SJCRH30 (cell line): ENCODE data around the gene ZNF107. TPM values are rescaled to one million over a fixed set of nuclear protein-coding genes. Genes with fewer than 3 reads are reported as not detected.
A peak's percentile ranks its signal among the peaks of the same experiment; 100 is the strongest.

Experiments
- DNase-seq, 2 experiments: peaks; one replicate each; pipeline ENCODE4 v3.0.0-alpha.2; 2015 to 2020
- H3K27ac ChIP-seq: fragments of 250-450 bp; sonication (Bioruptor Pico); 2 replicates; pipeline ENCODE4 v1.5.1; 2020; ENCODE audit warnings: mild to moderate bottlenecking, moderate library complexity
- H3K27me3 ChIP-seq: fragments of 250-450 bp; sonication (Bioruptor Pico); 2 replicates; pipeline ENCODE4 v1.5.1; 2020; ENCODE audit warnings: mild to moderate bottlenecking, moderate library complexity
- H3K36me3 ChIP-seq: fragments of 250-450 bp; sonication (Bioruptor Pico); 2 replicates; pipeline ENCODE4 v1.5.1; 2020; ENCODE audit warnings: mild to moderate bottlenecking, moderate library complexity
- H3K4me1 ChIP-seq: fragments of 250-450 bp; sonication (Bioruptor Pico); 2 replicates; pipeline ENCODE4 v1.5.1; 2020; ENCODE audit warnings: mild to moderate bottlenecking, moderate library complexity
- H3K4me3 ChIP-seq: fragments of 250-450 bp; sonication (Bioruptor Pico); 2 replicates; pipeline ENCODE4 v1.5.1; 2020; ENCODE audit warnings: mild to moderate bottlenecking, moderate library complexity
- H3K9me3 ChIP-seq: fragments of 250-450 bp; sonication (Bioruptor Pico); replicated peaks from 2 replicates; pipeline ENCODE4 v1.5.1; 2020; ENCODE audit warnings: mild to moderate bottlenecking, moderate library complexity
- total RNA-seq: library from RNA; depleted of rRNA; stranded (reverse); fragments of >200 nt; shearing (Covaris generic); gene quantifications from 2 replicates; pipeline ENCODE4 v1.2.3, GENCODE V29; 2014; rRNA removed

Gene ZNF107
- 17.3 and 21.4 TPM in 2 replicates for total RNA-seq

DNA sequence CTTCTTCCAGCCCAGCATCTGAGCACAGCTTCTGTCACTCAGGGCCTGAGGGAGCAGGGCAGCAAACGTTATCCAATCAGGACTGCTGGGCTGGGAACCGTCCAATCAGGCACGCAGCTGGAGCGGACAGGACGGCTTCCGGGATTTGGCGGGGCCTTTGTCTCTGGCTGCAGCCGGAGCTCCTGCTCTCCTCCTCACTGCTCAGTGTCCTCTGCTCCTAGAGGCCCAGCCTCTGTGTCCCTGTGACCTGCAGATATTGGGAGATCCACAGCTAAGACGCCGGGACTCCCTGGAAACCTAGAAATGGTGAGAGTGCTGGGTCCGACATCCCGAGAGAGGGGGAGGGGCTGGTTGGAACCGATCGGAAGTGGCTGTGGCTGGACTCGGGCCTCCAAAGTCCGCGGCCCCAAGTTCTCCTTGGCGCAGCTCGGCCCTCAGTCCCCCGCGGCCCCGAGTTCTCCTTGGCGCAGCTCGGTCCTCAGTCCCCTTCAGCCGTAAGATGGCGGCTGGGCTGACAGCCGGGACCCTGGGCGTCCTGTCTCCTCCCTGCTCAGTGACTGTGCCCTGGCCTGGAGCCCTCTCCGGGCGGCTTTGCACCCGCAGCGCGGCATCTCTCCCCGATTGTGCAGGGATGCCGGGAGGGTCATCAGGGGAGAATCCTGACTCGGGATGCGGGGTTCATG is at the start of gene ZNF107:
Gene ZNF107 (plus strand): TSS at position 154 of the 683 bp plus-strand sequence. CDS start 150 bp downstream, at position 304.
- Histone ChIP-seq H3K27ac (peak within 1 kb of the TSS; percentile 94), H3K4me3 (peak within 1 kb of the TSS; percentile 93), H3K9me3 (peaks cover 7% of the 10 kb centered on the region; the same call in 1 of the 2 replicates), H3K4me1 (peaks cover 6% of the 10 kb centered on the region; the same call in 1 of the 2 replicates), H3K27me3 (no peaks in the 10 kb centered on the region), H3K36me3 (peaks cover 34% of the 10 kb centered on the region)
- peak; percentile 95 for DNase-seq

DNA sequence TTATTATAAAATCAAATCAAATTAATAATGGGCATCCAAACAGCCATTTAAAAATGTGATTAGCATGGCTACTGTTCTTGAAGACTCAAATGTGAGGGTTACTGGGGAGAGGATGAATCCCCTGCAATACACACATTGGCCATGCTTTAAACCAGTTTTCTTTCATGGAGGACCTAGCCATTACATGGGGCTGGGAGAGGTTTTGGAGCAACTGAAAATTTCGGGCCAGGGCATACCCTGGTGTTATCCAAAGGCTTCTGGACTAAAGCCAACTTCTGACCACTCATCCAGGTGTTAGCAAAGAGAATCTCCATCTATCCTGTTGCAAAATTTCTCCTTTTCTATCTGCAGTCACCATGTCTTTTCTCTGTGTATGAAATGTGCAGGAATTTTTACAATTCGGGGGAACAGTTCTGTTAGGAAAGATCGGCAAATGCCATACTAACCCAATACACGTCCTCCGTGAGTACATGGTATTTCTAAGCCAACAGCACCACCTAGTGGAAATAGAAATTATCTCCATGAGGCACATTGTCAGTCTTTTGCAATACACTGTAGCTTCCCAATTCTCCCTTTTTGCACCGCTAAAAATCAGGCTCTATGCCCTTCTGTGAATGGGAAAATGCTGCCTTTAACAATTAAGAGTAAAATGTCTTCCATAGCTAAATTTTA is 47.0 kb upstream of the ZNF107 start:
- Histone ChIP-seq H3K27me3 (no peaks in the 10 kb centered on the region), H3K4me1 (no peaks in the 10 kb centered on the region), H3K36me3 (no peaks in the 10 kb centered on the region), H3K4me3 (no peak overlapping the region), H3K9me3 (peaks cover 7% of the 10 kb centered on the region; the same call in 1 of the 2 replicates), H3K27ac (no peak overlapping the region)
- peak; percentile 28 to 81 for DNase-seq

DNA sequence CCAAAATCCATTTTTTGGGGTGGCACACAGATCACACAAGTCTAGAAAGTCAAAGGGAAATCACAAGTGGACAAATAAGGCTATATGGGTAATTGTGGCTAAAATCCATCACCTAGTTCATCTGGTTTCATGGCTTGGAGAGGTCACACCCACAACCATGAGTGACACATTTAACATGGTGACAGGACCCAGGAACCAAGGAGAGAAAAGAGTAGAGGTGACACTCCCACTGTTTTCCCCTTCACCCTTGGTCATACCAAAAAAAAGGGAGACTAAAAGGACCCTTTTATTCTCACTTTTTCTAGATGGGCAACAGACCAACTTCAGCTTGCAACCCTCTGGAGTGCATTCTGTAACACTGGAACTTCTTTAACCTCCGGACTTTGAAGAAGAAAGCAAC is 46.2 kb upstream of the ZNF107 start:
- DNase-seq: no peak

DNA sequence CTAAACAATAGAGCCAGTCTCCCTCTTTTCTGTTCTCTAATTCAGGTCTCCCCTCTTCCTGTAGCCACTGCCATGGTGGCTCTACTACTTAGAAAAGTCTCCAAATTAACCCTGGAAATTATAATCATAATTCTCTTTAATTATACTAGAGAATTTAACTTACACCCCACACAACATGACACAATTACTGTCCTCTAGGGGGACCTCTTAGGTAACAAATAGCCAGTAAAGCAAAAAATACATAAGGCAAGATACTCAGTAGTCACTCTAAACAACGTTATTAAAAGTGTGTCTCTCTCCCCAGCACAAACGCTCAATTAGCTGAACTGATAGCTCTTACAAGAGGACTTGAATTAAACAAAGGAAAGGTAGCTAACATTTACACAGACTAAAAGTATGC is 44.3 kb upstream of the ZNF107 start:
- Histone ChIP-seq H3K27ac (no peak overlapping the region), H3K4me1 (no peaks in the 10 kb centered on the region), H3K9me3 (peaks cover 7% of the 10 kb centered on the region; the same call in 1 of the 2 replicates), H3K4me3 (no peak overlapping the region), H3K27me3 (no peaks in the 10 kb centered on the region), H3K36me3 (no peaks in the 10 kb centered on the region)
- no peak for DNase-seq

More for the DNA sequence above, 46.2 kb upstream of the ZNF107 start:
- no peak overlapping the region for H3K4me3 ChIP-seq
- H3K9me3 ChIP-seq: peaks cover 7% of the 10 kb centered on the region; the same call in 1 of the 2 replicates
- no peak overlapping the region for H3K27ac ChIP-seq
- H3K4me1 ChIP-seq: no peaks in the 10 kb centered on the region
- no peaks in the 10 kb centered on the region for H3K36me3 ChIP-seq
- H3K27me3 ChIP-seq: no peaks in the 10 kb centered on the region

DNA sequence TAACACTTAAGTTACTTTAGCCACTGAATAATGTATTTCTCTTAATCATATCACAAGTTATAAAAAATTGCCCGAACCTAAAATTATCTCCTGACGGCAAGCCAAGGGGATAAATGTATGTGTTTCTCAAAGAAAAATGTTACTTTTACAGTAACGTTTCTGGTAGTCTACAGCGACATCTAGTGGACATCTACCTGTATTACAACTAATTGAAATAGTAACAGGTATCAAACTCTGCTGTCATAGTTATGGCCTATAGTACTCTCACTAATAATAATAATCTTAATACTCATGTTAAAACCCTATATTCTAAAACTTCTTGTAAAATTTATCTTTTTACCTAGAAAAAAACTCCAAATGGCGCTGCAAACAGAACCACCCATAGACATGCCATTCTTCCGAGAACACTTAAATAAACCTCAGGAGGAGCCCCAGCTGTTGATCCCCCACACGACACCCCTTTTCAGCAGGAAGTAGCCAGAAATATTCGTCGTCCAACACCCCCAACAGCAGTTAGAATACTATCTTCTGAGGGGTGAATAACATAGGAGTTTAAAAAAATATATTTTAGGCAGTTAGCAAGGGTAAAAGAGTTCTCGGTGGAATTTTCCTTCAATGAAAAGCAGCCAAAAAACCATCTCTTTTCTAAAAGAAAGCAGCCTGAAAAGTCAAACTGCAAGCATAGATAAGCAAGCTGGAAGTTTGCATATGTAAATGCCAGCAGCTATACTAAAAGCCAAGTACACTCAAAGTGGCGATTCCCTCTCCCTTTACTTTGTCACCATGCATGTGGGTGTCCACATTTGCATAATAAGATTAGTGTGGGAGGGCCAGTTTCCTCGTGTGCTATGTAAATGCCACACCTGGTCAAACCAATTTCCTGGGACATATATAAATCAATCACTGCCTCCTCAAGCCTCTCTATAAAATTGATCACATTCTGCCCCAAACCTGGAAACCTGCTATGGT is 40.5 kb upstream of the ZNF107 start:
- no peaks in the 10 kb centered on the region; the same call in 1 of the 2 replicates for H3K9me3 ChIP-seq
- no peaks in the 10 kb centered on the region for H3K4me1 ChIP-seq
- H3K36me3 ChIP-seq: no peaks in the 10 kb centered on the region
- H3K4me3 ChIP-seq: no peak overlapping the region
- no peaks in the 10 kb centered on the region for H3K27me3 ChIP-seq
- H3K27ac ChIP-seq: no peak overlapping the region
- peak in 1 of 2 experiments; percentile 62 for DNase-seq

- no peaks in the 10 kb centered on the region for H3K36me3 ChIP-seq
- no peak overlapping the region for H3K4me3 ChIP-seq
- H3K4me1 ChIP-seq: no peaks in the 10 kb centered on the region
- no peak overlapping the region for H3K27ac ChIP-seq
- H3K9me3 ChIP-seq: no peaks in the 10 kb centered on the region; the same call in 1 of the 2 replicates
- H3K27me3 ChIP-seq: no peaks in the 10 kb centered on the region
- no peak for DNase-seq
Observed at GRCh38 chr7:64626083-64626469, 39.9 kb upstream of the ZNF107 start.

- H3K27me3 ChIP-seq: no peaks in the 10 kb centered on the region
- H3K9me3 ChIP-seq: no peaks in the 10 kb centered on the region; the same call in 1 of the 2 replicates
- H3K4me1 ChIP-seq: no peaks in the 10 kb centered on the region
Observed at GRCh38 chr7:64626557-64626956, 39.4 kb upstream of the ZNF107 start.

GRCh38 chr7:64628192-64628591 is 37.7 kb upstream of the ZNF107 start:
- no peaks in the 10 kb centered on the region for H3K36me3 ChIP-seq
- no peak overlapping the region for H3K4me3 ChIP-seq
- H3K27me3 ChIP-seq: no peaks in the 10 kb centered on the region
- H3K4me1 ChIP-seq: no peaks in the 10 kb centered on the region
- H3K27ac ChIP-seq: no peak overlapping the region
- no peak for DNase-seq
- no peaks in the 10 kb centered on the region; the same call in 1 of the 2 replicates for H3K9me3 ChIP-seq

More at GRCh38 chr7:64626557-64626956, 39.4 kb upstream of the ZNF107 start:
- no peak for DNase-seq
- H3K4me3 ChIP-seq: no peak overlapping the region
- no peak overlapping the region for H3K27ac ChIP-seq
- no peaks in the 10 kb centered on the region for H3K36me3 ChIP-seq

DNA sequence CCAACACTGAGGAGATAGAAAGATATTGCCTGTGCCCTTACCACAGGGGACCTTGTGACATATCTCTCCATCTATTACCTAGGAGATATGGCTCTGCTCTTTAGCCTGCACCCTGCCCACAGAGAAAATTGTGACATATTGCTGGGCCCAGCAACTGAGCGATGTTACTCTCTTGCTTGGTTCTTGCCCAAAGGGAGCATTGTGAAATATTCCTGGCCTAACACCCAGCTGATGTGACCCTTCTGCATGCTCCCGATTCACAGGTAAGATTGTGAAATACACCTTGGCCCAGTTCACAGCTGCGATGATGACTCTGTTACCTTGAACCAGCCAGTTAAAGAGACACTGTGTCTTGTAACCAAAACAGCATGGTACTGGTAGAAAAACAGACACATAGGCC is 37.2 kb upstream of the ZNF107 start:
- Histone ChIP-seq H3K36me3 (no peaks in the 10 kb centered on the region), H3K27ac (no peak overlapping the region), H3K27me3 (no peaks in the 10 kb centered on the region), H3K4me1 (no peaks in the 10 kb centered on the region), H3K9me3 (no peaks in the 10 kb centered on the region; the same call in 1 of the 2 replicates), H3K4me3 (no peak overlapping the region)
- DNase-seq: no peak

DNA sequence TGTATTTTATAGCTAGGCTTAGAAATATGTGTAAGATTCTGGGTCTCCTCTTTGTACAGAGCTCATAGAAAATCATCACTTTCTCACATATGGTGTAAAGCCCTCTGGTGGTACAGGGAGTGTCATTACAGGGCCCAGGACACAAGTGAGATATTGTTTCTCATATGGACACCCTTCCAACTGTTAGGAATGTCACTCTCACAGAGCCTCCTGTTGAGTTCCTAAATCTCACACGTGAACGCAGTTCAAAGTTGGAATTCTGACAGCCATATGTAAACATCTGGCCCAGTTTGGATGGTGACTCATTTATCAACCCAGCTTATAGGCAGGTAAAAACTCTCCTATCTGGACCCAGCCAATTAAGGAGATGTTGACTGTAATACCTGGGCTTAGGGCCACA is 35.4 kb upstream of the ZNF107 start:
- DNase-seq: peak; percentile 15 to 57
- no peaks in the 10 kb centered on the region; the same call in 1 of the 2 replicates for H3K9me3 ChIP-seq

DNA sequence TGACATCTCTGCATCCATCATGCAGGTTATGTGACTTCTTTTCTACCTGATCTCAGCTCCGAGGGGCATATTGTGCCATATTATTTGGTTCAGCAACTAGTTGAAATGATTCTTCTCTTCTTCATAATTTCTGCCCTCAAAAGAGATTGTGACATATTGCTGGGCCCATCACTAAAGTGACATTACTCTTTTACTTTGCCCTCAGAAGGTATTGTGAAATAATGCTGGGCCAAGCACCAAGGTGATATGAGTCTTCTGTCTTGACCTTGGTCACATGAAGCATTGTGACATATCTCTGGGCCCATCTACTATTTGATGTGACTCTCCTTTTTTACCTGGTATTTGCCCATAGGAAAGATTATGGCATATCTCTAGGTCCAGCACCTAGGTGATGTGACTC is 33.9 kb upstream of the ZNF107 start:
- Histone ChIP-seq H3K4me3 (no peak overlapping the region), H3K4me1 (no peaks in the 10 kb centered on the region), H3K9me3 (peaks cover 4% of the 10 kb centered on the region), H3K36me3 (no peaks in the 10 kb centered on the region), H3K27me3 (no peaks in the 10 kb centered on the region), H3K27ac (no peak overlapping the region)
- DNase-seq: no peak

More for the DNA sequence above, 35.4 kb upstream of the ZNF107 start:
- no peak overlapping the region for H3K4me3 ChIP-seq
- H3K27ac ChIP-seq: no peak overlapping the region
- H3K4me1 ChIP-seq: no peaks in the 10 kb centered on the region
- H3K27me3 ChIP-seq: no peaks in the 10 kb centered on the region
- H3K36me3 ChIP-seq: no peaks in the 10 kb centered on the region

GRCh38 chr7:64633401-64633800 is 32.5 kb upstream of the ZNF107 start:
- Histone ChIP-seq H3K27ac (no peak overlapping the region), H3K4me1 (no peaks in the 10 kb centered on the region), H3K4me3 (no peak overlapping the region), H3K27me3 (no peaks in the 10 kb centered on the region), H3K9me3 (peaks cover 4% of the 10 kb centered on the region), H3K36me3 (no peaks in the 10 kb centered on the region)
- DNase-seq: no peak

DNA sequence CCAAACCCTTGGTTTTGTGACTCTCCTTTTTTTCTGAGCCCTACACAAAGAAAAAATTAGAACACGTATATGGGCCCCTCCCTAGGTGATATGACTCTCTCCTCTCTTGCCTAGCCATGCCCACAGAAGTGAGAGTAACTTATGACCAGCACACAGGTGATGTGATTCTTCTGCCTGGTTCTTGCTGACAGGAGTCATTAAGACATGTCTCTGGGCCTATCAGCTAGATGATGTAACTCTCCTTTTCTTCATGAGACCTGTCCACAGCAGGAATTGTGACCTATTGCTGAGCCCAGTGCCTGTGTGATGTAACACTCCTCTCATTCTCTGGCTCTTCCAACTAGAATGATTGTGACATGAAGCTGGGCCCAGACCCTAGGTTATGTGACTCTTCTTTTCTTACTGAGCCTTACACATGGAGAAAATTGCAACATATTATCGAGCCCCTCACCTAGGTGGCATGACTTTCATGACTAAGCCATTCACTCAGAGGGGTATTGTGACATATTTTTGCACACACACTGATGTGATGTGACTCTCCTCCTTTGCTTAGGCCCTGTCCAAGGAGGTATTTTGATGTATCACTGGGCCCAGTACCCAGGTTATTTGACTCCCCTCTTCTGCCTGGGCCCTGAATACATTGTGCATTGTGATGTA is 31.4 kb upstream of the ZNF107 start:
- Histone ChIP-seq H3K27ac (no peak overlapping the region), H3K27me3 (no peaks in the 10 kb centered on the region), H3K4me1 (no peaks in the 10 kb centered on the region), H3K36me3 (no peaks in the 10 kb centered on the region), H3K4me3 (no peak overlapping the region), H3K9me3 (peaks cover 4% of the 10 kb centered on the region)
- no peak for DNase-seq

- H3K27ac ChIP-seq: no peak overlapping the region
- H3K36me3 ChIP-seq: no peaks in the 10 kb centered on the region
- peak; percentile 8 to 35 for DNase-seq
- H3K9me3 ChIP-seq: peaks cover 4% of the 10 kb centered on the region; the same call in 1 of the 2 replicates
- no peaks in the 10 kb centered on the region for H3K27me3 ChIP-seq
- no peak overlapping the region for H3K4me3 ChIP-seq
- H3K4me1 ChIP-seq: no peaks in the 10 kb centered on the region
Observed at GRCh38 chr7:64636386-64636785, 29.5 kb upstream of the ZNF107 start.
